K562 (cell line): Measurements from ENCODE around the gene TMEM184B. TPM values are rescaled to one million over a fixed set of nuclear protein-coding genes. Genes with fewer than 3 reads are reported as not detected.

Experiments used
- ATAC-seq: fragments of 200-7000 bp; cut with Tn5 transposase; 3 replicates; pipeline ENCODE4 v1.9.1; 2020; ENCODE audit warnings: moderate library complexity
- BruUV-seq: library from RNA; stranded (reverse); fragments of 400-500 nt; replicated peaks from 2 replicates; lab custom pipeline; 2021; lab: Mats Ljungman, UMichigan
- CTCF ChIA-PET: fragments of 300-600 bp; formaldehyde crosslinking; extraction: SDS; loops from one replicate; lab custom pipeline; 2021; ENCODE audit warnings: low intra/inter-chr PET ratio; lab: Yijun Ruan, JAX
- POLR2A ChIA-PET: fragments of 300-600, 350-650 bp; sonication (Branson Sonifier 250); formaldehyde crosslinking; extraction: SDS; loops from one replicate; lab custom pipeline; 2021; ENCODE audit warnings: antibody characterized with exemption, inconsistent platforms; lab: Yijun Ruan, JAX
- DNase-seq, 4 experiments: peaks; one replicate each; pipeline versions ENCODE4 v3.0.0 to v3.0.0-alpha.2; 2011 to 2018; ENCODE audit warnings: low spot score in 3 of 4, mixed read lengths in 3 of 4; ENCODE audit errors: extremely low read depth in 1 of 4
- FAIRE-seq: peaks from 2 replicates; lab custom pipeline; 2011; peaks lifted over from hg19 to GRCh38; lab: Jason Lieb, UNC
- H2AFZ ChIP-seq: 2 replicates; pipeline ENCODE4 v1.6.0; 2011; ENCODE audit warnings: low read depth, low read length, control low read depth, inconsistent platforms
- H3K27ac ChIP-seq: fragments of 200-600 bp; 3 replicates; pipeline ENCODE4 v1.8.0; 2011; ENCODE audit warnings: low read depth, mild to moderate bottlenecking, control low read depth, inconsistent platforms, low read length, moderate library complexity, mixed read lengths; ENCODE audit errors: extremely low read depth
- H3K27me3 ChIP-seq, 2 experiments: fragments of 300-600 bp in 1 of 2; 2 replicates in 1 of 2; 3 replicates in 1 of 2; pipeline versions ENCODE4 v1.6.0 to v1.8.0; 2011; ENCODE audit warnings: inconsistent platforms in 2 of 2, low read length in 2 of 2, mild to moderate bottlenecking in 1 of 2, mixed read lengths in 1 of 2, moderate library complexity in 1 of 2; ENCODE audit not compliant: control insufficient read depth in 2 of 2, insufficient read depth in 2 of 2
- H3K36me3 ChIP-seq: fragments of 300-600 bp; 3 replicates; pipeline ENCODE4 v1.8.0; 2011; ENCODE audit warnings: mild to moderate bottlenecking, low read length, inconsistent platforms; ENCODE audit not compliant: control insufficient read depth, insufficient read depth
- H3K4me1 ChIP-seq, 2 experiments: fragments of 200-600 bp in 1 of 2; replicated peaks in 1 of 2; 2 replicates in 1 of 2; 3 replicates in 1 of 2; pipeline versions ENCODE4 v1.5.1 to v1.8.0; 2011; ENCODE audit warnings: inconsistent platforms in 2 of 2, low read length in 2 of 2, mild to moderate bottlenecking in 1 of 2, mixed read lengths in 1 of 2, moderate library complexity in 1 of 2; ENCODE audit not compliant: control insufficient read depth in 2 of 2, insufficient read depth in 2 of 2
- H3K4me2 ChIP-seq: 2 replicates; pipeline ENCODE4 v1.6.1; 2011; ENCODE audit warnings: low read length, control low read depth, inconsistent platforms, mixed read lengths; ENCODE audit not compliant: insufficient read depth
- H3K4me3 ChIP-seq: fragments of 200-600 bp; sonication (generic), shearing (Covaris generic); 2 replicates; pipeline ENCODE4 v1.5.1; 2016; ENCODE audit warnings: control low read depth, inconsistent platforms
- H3K79me2 ChIP-seq: fragments of 200-600 bp; 3 replicates; pipeline ENCODE4 v1.8.0; 2011; ENCODE audit warnings: low read length, inconsistent platforms; ENCODE audit not compliant: control insufficient read depth, insufficient read depth
- H3K9ac ChIP-seq, 2 experiments: 2 replicates each; pipeline versions ENCODE4 v1.6.0 to v1.6.1; 2011; ENCODE audit warnings: low read depth in 2 of 2, low read length in 2 of 2, control low read depth in 1 of 2, inconsistent platforms in 1 of 2, mild to moderate bottlenecking in 1 of 2, mixed read lengths in 1 of 2; ENCODE audit not compliant: insufficient read depth in 1 of 2
- H3K9me1 ChIP-seq: one replicate; pipeline ENCODE4 v1.6.0; 2011; ENCODE audit warnings: inconsistent platforms, mild to moderate bottlenecking, low read length, moderate library complexity; ENCODE audit not compliant: control insufficient read depth, insufficient read depth
- H3K9me3 ChIP-seq: replicated peaks from 2 replicates; pipeline ENCODE4 v1.5.1; 2011; ENCODE audit warnings: low read depth, low read length, inconsistent platforms; ENCODE audit not compliant: control insufficient read depth, insufficient read depth
- H4K20me1 ChIP-seq: replicated peaks from 2 replicates; pipeline ENCODE4 v1.6.1; 2011; ENCODE audit warnings: low read length, inconsistent platforms, mixed read lengths; ENCODE audit not compliant: control insufficient read depth, insufficient read depth
- CBX5 ChIP-seq: IDR thresholded peaks from 2 replicates; pipeline ENCODE4 v1.6.1; 2014; ENCODE audit warnings: low read depth, borderline replicate concordance
- CC2D1A ChIP-seq: fragments of 450-650 bp; IDR thresholded peaks from 2 replicates; pipeline ENCODE4 v1.6.1; 2017; ENCODE audit warnings: mild to moderate bottlenecking
- CEBPB ChIP-seq: fragments of 450-650 bp; IDR thresholded peaks from 2 replicates; pipeline ENCODE4 v1.6.1; 2016; ENCODE audit warnings: missing genetic modification characterization, missing compliant biosample characterization
- CTBP1 ChIP-seq: fragments of 450-650 bp; IDR thresholded peaks from 2 replicates; pipeline ENCODE4 v1.6.1; 2016; ENCODE audit warnings: borderline replicate concordance
- DEAF1 ChIP-seq: fragments of 450-650 bp; formaldehyde crosslinking; IDR thresholded peaks from 2 replicates; pipeline ENCODE4 v1.4.0; 2020; ENCODE audit warnings: mild to moderate bottlenecking, moderate library complexity
- ETV5 ChIP-seq: sonication (generic); formaldehyde crosslinking; IDR thresholded peaks from 2 replicates; pipeline ENCODE4 v1.4.0; 2020; ENCODE audit warnings: low read depth, mild to moderate bottlenecking, missing genetic modification reagents
- FUS ChIP-seq: fragments of 200-400 bp; formaldehyde crosslinking; optimal IDR thresholded peaks from 2 replicates; pipeline ENCODE3; 2017; ENCODE audit warnings: low read depth, low read length
- GTF2E2 ChIP-seq: fragments of 200-800 bp; sonication (Bioruptor generic); IDR thresholded peaks from 2 replicates; pipeline ENCODE4 v1.6.1; 2016; ENCODE audit warnings: missing genetic modification characterization, missing compliant biosample characterization
- LCOR ChIP-seq: sonication (generic); formaldehyde crosslinking; IDR thresholded peaks from 2 replicates; pipeline ENCODE4 v1.8.0; 2022; ENCODE audit warnings: mild to moderate bottlenecking, missing genetic modification reagents
- POLR3A ChIP-seq: IDR thresholded peaks from 2 replicates; pipeline ENCODE4 v1.6.1; 2011; ENCODE audit warnings: borderline replicate concordance, mild to moderate bottlenecking, moderate library complexity; ENCODE audit not compliant: insufficient read length, insufficient read depth; ENCODE audit errors: extremely low read depth
- RB1 ChIP-seq: fragments of 450-650 bp; IDR thresholded peaks from 2 replicates; pipeline ENCODE4 v1.6.1; 2017; ENCODE audit warnings: low read depth, mild to moderate bottlenecking
- SMARCC2 ChIP-seq: fragments of 450-650 bp; IDR thresholded peaks from 2 replicates; pipeline ENCODE4 v1.6.1; 2017; ENCODE audit warnings: antibody characterized with exemption, moderate library complexity, mild to moderate bottlenecking, low read depth
- ZC3H4 ChIP-seq: sonication (generic); formaldehyde crosslinking; IDR thresholded peaks from 2 replicates; pipeline ENCODE4 v1.9.0; 2021; ENCODE audit warnings: missing genetic modification reagents, borderline replicate concordance
- ZNF175 ChIP-seq: fragments of 200-800 bp; sonication (Bioruptor generic); IDR thresholded peaks from 2 replicates; pipeline ENCODE4 v1.6.1; 2016; ENCODE audit warnings: low read depth, mild to moderate bottlenecking, missing genetic modification characterization, missing compliant biosample characterization
- ZNF408 ChIP-seq: fragments of 250-450 bp; sonication (Bioruptor Pico); IDR thresholded peaks from 2 replicates; pipeline ENCODE4 v1.4.0; 2020; ENCODE audit warnings: low read depth, mild to moderate bottlenecking, moderate library complexity
- ZNF740 ChIP-seq, 3 experiments: fragments of 200-800 bp in 1 of 3; sonication (Bioruptor generic) in 1 of 3; sonication (generic) in 1 of 3; formaldehyde crosslinking in 1 of 3; IDR thresholded peaks; 2 replicates each; pipeline versions ENCODE4 v1.6.1 to v1.8.0; 2016 to 2022; ENCODE audit warnings: mild to moderate bottlenecking in 2 of 3, missing compliant biosample characterization in 2 of 3, missing genetic modification characterization in 2 of 3, missing genetic modification reagents in 1 of 3
- ZNF778 ChIP-seq: fragments of 450-650 bp; formaldehyde crosslinking; IDR thresholded peaks from 2 replicates; pipeline ENCODE4 v1.4.0; 2020; ENCODE audit warnings: mild to moderate bottlenecking, moderate library complexity
- WGBS: fragments of 100-300 bp; shearing (Covaris generic); methylation state at CpG from one replicate; pipeline ENCODE4 v1.1.6; 2016; ENCODE audit warnings: low coverage, mixed read lengths; ENCODE audit not compliant: insufficient coverage; ENCODE audit errors: missing lambda C conversion rate; 5-methylcytosine and 5-hydroxymethylcytosine counted together
- in situ Hi-C: fragments of 300-500 bp; cut with MboI; formaldehyde crosslinking; loops from 4 replicates; pipeline ENCODE4 v1.15.0; 2018; ENCODE audit warnings: inconsistent platforms, mixed read lengths
- intact Hi-C: fragments of 100-400 bp; cut with micrococcal nuclease; formaldehyde crosslinking; loops from 2 replicates; pipeline ENCODE4 v1.14.2; 2022
- polyA plus RNA-seq, 8 experiments: library from polyadenylated mRNA; depleted of rRNA in 4 of 8; stranded (reverse) in 5 of 8; unstranded in 3 of 8; fragments of >200 nt; fragmentation: Nextera tagmentation in 2 of 8; fragmentation: Illumina TruSeq in 1 of 8; extraction: Ambion mirVana in 2 of 8; extraction: Trizol in 1 of 8; gene quantifications; 2 replicates each; pipeline versions ENCODE4 v1.2.1 to v1.2.3, GENCODE V29; 2011 to 2014; ENCODE audit warnings: inconsistent platforms in 1 of 8, missing spikeins in 1 of 8
- total RNA-seq, 7 experiments: library from RNA; depleted of rRNA in 6 of 7; stranded (reverse); fragments of >200 nt in 6 of 7; fragmentation: Illumina TruSeq in 2 of 7; extraction: Trizol in 2 of 7; gene quantifications; 2 replicates each; pipeline versions ENCODE4 v1.2.1 to v1.2.3, GENCODE V29; 2011 to 2021; ENCODE audit warnings: low replicate concordance in 1 of 7

The TMEM184B gene
- total and polyA plus RNA-seq, 9 of the 15 experiments (the other 6 are each of a cell fraction or from before 2014, with no cell fraction given) = 0.31 to 25.1 (median 6.2) TPM

- DNase-seq (no peak), ATAC-seq (no peak), FAIRE-seq (no peak)
- Histone ChIP-seq H3K79me2 (no peaks in the 10 kb centered on the region), H3K27me3 (no peaks in the 10 kb centered on the region), H3K4me3 (no peak overlapping the region), H3K4me2 (no peak overlapping the region), H3K9me3 (no peaks in the 10 kb centered on the region), H4K20me1 (no peaks in the 10 kb centered on the region), H3K36me3 (no peaks in the 10 kb centered on the region), H3K9me1 (no peaks in the 10 kb centered on the region), H3K4me1 (peaks cover 4 to 8% of the 10 kb centered on the region in 2 experiments; a peak in 3 of 5 replicates), H3K9ac (no peak overlapping the region), H3K27ac (no peak overlapping the region), H2AFZ (no peak overlapping the region)
- POLR2A ChIA-PET = no interaction called here
- CTCF ChIA-PET = no interaction called here
- WGBS = 48% methylated on average over 5 of the region's 6 CpGs
- intact Hi-C loops = no loop called here
- in situ Hi-C loops = no loop called here
- no TSS peak for BruUV-seq
- TF ChIP-seq ZC3H4 (CRISPR knock-in tag) (no peak), ZNF408 (CRISPR knock-in tag) (no peak), SMARCC2 (no peak), CEBPB (tag) (no peak), CBX5 (no peak), ETV5 (CRISPR knock-in tag) (no peak), ZNF740 (CRISPR knock-in tag; IDR thresholded peaks at IDR 0.05) (no peak), ZNF740 (tag; IDR thresholded peaks at IDR 0.05) (no peak), LCOR (CRISPR knock-in tag) (no peak), FUS (no peak), ZNF175 (CRISPR knock-in tag) (no peak), DEAF1 (no peak), ZNF778 (CRISPR knock-in tag) (no peak), POLR3A (no peak), RB1 (no peak), GTF2E2 (tag) (no peak), CC2D1A (no peak), CTBP1 (no peak)
These were observed 82.2 kb downstream of the TMEM184B start for GRCh38 chr22:38190581-38190980.
